ENCODE measurements around the gene ZFAND2B. TPM values are rescaled to one million over a fixed set of nuclear protein-coding genes. Genes with fewer than 3 reads are reported as not detected.

ZFAND2B gene
- 16.4 to 23.8 TPM (median 22.1 TPM) in 5 replicates for total RNA-seq (2022; extraction: Qiagen RNA extraction)

DNA sequence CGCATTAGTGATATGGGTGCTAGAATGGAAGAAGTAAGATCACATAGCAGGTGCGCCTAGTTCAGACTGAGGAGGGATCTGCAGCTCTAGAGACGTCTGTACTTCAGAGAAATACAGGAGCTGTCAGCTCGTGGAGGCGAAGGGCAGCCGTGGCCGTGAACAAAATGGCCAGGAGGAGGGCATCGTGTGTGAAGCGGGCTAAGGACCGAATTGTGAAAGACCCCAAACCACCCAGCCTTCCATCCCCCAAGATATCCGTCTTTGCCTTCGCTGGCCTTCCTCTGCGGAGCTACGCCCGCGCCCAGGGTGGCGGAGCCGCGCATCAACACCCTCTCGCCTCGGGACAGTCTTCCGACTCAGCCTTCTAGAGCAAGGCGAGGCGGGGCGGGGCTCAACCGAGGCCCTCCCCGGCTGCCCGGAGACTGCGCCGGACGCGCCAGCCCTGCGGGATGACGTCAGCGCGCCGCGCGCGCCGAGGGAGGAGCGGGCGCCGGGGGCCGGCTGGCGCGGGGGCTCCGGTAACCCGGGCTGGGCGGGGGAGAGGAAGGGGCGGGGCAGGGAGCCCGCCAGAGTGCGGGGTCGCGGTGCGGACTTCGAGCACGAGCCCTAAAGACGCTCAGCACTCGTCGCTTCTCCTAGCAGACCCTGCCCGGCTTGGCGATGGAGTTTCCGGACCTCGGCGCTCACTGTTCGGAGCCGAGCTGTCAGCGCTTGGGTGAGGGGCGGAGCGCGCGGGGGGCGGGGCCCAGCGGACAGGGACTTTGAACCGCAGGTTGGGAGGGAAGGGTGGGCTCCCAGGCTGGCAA is at the start of gene ZFAND2B:
ZFAND2B (plus strand) TSS at position 455 of the 806 bp plus-strand sequence; CDS start at position 661, 206 bp downstream.

GRCh38 chr2:219160186-219161017 is 46.2 kb upstream of the ZFAND2B start, which contains the start of gene NHEJ1:
TSS of gene NHEJ1 (minus strand) at chr2:219160815. CDS start at chr2:219158362, 2,453 bp downstream.

GRCh38 chr2:219169930-219170654 is 36.5 kb upstream of the ZFAND2B start, which contains the start of gene SLC23A3:
TSS of gene SLC23A3 (minus strand) at chr2:219170029. CDS start at chr2:219169984, 45 bp downstream.

GRCh38 chr2:219176818-219177551 is 29.6 kb upstream of the ZFAND2B start, which contains the start of gene CNPPD1:
TSS of gene CNPPD1 (minus strand) at chr2:219176925. CDS start at chr2:219176828, 97 bp downstream.

DNA sequence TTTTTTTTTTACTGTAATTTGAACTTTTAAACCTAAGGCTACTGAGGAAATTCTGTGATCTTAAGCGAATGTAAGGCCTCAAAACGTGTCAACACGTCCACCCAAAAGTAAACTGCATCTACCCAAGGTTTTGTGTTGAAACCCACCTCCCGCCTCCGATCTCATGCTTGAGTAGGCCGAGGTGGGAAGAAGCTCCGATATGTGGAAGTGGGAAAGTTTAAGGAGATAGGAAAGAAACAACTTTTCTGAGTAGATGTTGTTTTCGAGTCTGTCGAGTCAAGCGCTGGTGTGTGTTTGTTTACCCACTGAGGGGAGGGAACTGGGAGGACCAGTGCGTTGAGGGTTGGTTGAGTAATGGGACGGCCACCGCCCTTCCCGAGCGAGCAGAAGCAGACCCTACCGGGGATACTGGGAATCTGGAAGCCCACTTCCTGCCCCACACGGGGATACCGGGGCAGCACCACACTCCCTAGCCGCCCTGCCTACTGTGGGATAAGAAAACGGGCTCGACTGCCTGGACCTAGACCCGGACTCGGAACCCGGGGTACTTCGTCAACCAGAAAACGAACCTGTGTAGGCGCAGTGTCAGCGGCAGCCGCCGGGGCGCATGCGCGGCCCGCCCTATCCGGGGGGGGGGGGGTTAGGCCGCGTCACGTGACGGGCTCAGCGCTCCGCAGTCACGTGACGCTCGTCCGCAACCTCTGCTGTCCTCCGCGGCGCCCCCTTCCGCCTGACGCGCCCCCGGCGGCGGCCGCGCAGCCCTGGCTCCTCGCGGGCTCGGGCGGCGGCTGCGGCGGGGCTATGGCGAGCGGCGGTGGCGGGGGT is 28.8 kb upstream of the ZFAND2B start, which contains the start of gene RETREG2:
RETREG2 (plus strand) TSS at position 724 of the 825 bp plus-strand sequence; CDS start at position 802, 78 bp downstream.

GRCh38 chr2:219218732-219219701 is 12.4 kb downstream of the ZFAND2B start, which contains the start of gene ABCB6:
TSS of gene ABCB6 (minus strand) at chr2:219218958. CDS start at chr2:219218673, 285 bp downstream.

DNA sequence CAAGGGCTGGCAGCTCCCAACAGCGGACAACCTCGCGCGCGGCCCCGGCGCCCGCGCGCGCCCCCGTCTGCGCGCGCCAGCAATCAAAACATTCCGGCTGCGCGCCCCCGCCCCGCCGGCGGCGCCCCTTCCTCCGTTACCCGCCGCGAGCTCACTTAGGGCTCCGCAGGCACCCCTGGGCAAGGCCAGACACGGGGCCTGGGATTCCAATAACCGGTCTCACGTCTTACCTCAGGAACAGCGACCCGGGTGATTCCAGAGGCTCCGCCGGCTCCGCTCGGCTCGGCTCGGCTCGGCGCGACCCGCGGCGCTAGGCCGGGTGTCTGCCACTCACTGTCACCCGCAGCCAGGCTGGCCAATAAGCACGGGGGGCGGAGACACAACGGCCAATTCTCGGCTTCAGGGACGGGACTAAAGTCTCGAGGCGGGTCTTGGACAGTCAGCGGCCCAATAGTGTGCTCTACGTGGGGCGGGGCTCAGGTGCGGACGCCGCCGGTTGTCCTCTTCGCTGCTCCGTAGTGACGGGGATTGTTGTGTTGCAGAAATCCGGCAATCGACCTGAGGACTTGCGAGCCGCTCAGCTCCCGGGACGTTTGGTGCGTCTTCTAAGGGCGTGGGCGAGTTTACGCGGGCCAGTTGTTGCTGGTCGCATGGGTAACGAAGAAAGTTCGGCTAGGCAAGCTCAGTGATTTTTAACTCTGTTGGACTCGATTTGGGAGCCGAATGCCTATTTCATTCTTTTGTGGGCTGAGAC is 22.9 kb downstream of the ZFAND2B start, which contains the start of the genes ANKZF1 and ATG9A:
ANKZF1 (plus strand) TSS at position 502 of the 754 bp plus-strand sequence. CDS start 452 bp downstream, outside the sequence.
ATG9A (minus strand) TSS at position 332 of the 754 bp plus-strand sequence. CDS start 1,612 bp downstream, outside the sequence.

DNA sequence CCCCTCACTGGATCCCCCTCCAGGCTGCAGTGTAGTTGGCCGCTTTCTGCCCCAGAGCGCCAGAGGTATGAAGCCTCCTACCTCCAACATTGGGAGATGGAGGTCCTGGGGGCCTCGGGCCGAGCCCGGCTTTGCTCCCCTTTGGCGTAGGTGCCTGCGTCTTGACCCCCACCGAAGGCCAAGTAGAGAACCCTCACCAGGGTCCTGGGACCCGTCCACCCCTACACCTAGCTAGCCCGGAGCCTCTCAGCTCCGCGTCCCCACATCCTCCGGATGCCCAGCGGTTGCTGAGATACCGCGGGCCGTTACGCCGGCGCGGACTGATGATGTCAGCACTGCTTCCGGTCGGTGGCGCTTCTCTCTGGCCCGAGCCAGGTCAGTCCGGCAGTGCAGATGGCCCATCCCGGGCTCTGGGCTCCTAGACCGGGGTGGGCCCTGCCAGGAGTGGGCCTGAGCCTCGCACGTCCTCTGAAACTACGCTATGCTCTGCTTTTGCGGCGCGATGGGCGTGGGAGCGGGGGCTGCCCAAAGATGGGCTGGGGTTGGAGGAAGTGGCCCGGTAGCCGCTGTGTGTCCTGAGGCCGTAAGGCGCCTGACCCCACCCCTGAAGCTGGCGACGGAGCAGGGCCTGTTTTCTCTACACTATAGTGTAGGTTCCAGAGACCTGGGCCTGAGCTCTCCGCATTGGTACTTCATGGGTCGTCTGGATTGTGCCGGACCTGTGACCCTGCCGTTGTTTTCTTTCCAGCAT is 38.7 kb downstream of the ZFAND2B start, which contains the start of the genes GLB1L and STK16:
GLB1L (minus strand) TSS at position 297 of the 751 bp plus-strand sequence. CDS start 1,871 bp downstream, outside the sequence.
STK16 (plus strand) TSS at position 332 of the 751 bp plus-strand sequence. CDS start 521 bp downstream, outside the sequence.

DNA sequence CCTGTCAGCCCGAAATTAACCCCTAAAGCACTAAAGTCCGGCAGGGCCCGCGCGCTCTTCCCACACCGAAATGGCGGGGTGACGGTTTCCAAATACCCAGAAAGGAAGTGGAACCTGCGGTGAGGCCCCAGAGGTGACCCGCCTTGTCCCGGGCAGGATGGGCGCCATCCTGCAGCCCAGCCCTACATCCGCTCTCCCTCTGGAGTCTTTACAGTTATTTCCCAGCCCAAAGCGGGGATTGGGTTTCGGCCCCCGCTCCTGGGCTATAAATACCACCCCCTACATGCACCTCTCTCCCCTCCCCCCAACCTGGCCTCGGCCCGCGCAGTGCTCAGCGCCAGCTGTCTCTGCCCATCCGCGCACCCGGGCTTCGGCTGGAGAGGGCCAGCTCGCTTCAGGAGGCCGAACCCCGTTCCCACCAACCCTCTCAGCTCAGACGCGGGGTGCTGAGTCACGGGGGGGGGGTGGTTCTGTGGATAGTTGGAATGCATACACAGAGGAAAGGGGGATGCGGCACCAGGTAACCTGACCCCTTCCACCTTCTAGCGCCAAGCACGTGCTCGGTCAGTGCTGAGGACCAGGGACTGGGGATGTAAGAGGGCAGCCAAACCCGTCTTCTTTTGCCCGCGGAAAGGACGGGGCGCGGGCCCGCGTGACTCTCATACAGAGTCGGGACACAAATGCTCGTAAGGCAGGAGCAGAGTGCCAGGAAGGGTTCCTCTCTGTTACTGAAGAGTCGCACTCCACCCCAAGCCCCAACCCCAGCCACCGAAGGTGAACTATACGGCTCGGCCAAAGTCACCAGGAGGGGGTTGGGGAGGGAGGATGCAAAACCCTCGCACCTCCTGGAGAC is 46.5 kb downstream of the ZFAND2B start, which contains the start of gene TUBA4B:
TUBA4B (plus strand) TSS at position 344 of the 853 bp plus-strand sequence; CDS start at position 509, 165 bp downstream.

GRCh38 chr2:219253753-219254589 is 47.4 kb downstream of the ZFAND2B start, which contains the start of gene TUBA4A:
TSS of gene TUBA4A (minus strand) at chr2:219253918. CDS start at chr2:219253858, 60 bp downstream.

Measured in A549 treated with CORT108297 at 1 μM for 4 hours (cell line).